ENCODE data around the gene DPF1.
A peak's percentile ranks its signal among the peaks of the same experiment; 100 is the strongest.

Gene DPF1

DNA sequence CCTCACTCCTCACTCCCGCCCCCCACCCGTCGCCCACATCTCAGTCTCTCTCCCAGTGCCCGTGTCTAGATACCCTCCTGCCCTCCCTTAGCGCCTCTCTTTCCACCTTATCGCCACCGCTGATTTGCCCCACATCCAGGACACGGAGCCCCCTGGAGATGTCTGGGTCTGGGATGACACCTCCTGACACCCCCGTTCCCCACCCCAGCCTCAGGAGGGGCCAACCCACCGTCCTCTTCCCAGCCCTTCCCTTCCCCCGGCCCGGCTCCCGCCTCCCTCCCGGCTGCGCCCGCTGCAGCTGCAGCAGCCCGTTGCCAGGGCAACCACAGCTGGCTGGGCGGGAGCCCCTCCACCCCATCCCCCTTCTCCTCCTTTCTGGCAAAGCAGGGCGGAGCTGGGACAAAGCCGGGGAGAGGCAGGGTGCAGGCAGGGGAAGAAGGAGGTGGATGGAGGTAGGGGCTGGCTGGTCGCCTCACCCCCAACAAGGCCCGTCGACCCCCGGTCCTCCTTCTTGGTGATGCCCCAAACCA is 13.5 kb downstream of the DPF1 start:
- DNase-seq (ENCODE audit: low spot score): no peak
- no peak for TF ChIP-seq CTCF (IDR thresholded peaks at IDR 0.05)
- Histone ChIP-seq H3K4me3 (peak overlapping the region; percentile 56), H3K27ac (no peak overlapping the region)

- no peak for TF ChIP-seq CTCF (IDR thresholded peaks at IDR 0.05)
- no peak for DNase-seq (ENCODE audit: low spot score)
- Histone ChIP-seq H3K27ac (peak overlapping the region in 1 of 2 donors; percentile 34), H3K4me3 (peak overlapping the region; percentile 57)
These were observed 14.2 kb downstream of the DPF1 start for GRCh38 chr19:38209671-38210457.

DNA sequence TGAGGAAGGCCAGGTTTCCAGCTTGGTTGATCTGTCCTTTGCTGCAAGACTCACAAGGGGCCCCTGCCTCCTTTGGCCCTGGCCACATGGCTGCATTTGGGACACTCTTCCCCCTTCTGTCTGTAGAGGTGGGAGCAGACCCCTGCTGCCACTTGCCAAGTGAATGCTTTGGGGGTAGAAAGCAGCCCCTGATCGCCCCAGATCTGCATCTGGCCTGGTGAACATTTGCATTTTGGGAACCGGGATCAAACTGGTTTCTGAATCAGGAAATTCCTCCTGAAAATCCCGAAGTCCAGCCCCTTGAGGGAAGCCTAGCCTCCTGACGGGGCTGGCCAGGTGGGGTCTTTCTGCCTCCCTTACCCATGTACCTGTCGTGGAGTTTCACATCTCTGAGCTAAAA is 14.9 kb downstream of the DPF1 start:
- no peak for DNase-seq (ENCODE audit: low spot score)
- Histone ChIP-seq H3K27ac (peak overlapping the region in 1 of 2 donors; percentile 34), H3K4me3 (peak overlapping the region; percentile 57)
- no peak for TF ChIP-seq CTCF (IDR thresholded peaks at IDR 0.05)

- DNase-seq (ENCODE audit: low spot score): no peak
- Histone ChIP-seq H3K27ac (no peak overlapping the region), H3K4me3 (no peak overlapping the region)
- TF ChIP-seq CTCF (IDR thresholded peaks at IDR 0.05): no peak
These were observed 15.5 kb downstream of the DPF1 start for GRCh38 chr19:38208571-38208970.

DNA sequence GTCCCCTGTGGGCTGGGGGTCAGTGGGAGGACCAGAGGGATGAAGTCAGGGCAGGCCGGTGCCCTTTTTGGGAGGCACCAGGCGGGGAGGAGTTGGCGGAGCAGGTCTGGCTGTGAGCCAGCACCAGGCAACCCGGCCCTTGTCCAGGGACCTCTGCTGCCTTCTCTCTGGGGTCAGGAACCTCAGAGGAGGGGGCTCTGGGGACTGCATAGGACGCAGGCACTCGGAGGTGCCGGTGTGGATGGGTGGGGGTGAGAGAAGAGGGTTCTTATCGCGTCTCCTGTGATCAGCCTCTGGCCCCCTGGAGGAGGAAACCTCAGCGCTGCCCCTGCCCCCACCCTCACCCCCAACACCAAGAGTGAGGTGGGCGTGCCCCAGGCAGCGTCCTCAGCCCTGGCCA is 16.5 kb downstream of the DPF1 start:
- no peak overlapping the region for H3K4me3 ChIP-seq
- H3K27ac ChIP-seq: no peak overlapping the region
- no peak for DNase-seq (ENCODE audit: low spot score)
- no peak for TF ChIP-seq CTCF (IDR thresholded peaks at IDR 0.05)

- H3K27ac ChIP-seq: no peak overlapping the region
- TF ChIP-seq CTCF (IDR thresholded peaks at IDR 0.05): no peak
- DNase-seq (ENCODE audit: low spot score): no peak
- H3K4me3 ChIP-seq: no peak overlapping the region
These were observed 17.1 kb downstream of the DPF1 start for GRCh38 chr19:38206928-38207327.
